Activated naive CD8-positive, alpha-beta T cell treated with anti-CD3 and anti-CD28 coated beads for 36 hours (primary cell): ENCODE data around the gene RALGPS1. TPM values are rescaled to one million over a fixed set of nuclear protein-coding genes. Genes with fewer than 3 reads are reported as not detected.

Source experiments
- DNase-seq: peaks from one replicate; pipeline ENCODE4 v3.0.0; 2021
- H3K27ac Mint-ChIP-seq: one replicate; pipeline ENCODE4 v1.8.0; 2022; ENCODE audit warnings: mild to moderate bottlenecking, moderate library complexity, mixed read lengths
- H3K27me3 Mint-ChIP-seq: one replicate; pipeline ENCODE4 v1.8.0; 2022; ENCODE audit warnings: mild to moderate bottlenecking, mixed read lengths
- H3K36me3 Mint-ChIP-seq: one replicate; pipeline ENCODE4 v1.8.0; 2021; ENCODE audit warnings: mild to moderate bottlenecking, mixed read lengths
- H3K4me1 Mint-ChIP-seq: one replicate; pipeline ENCODE4 v1.8.0; 2021; ENCODE audit warnings: mixed read lengths
- H3K4me3 Mint-ChIP-seq: one replicate; pipeline ENCODE4 v1.8.0; 2022; ENCODE audit warnings: mild to moderate bottlenecking, moderate library complexity, mixed read lengths
- H3K9me3 Mint-ChIP-seq: one replicate; pipeline ENCODE4 v1.8.0; 2022; ENCODE audit warnings: mixed read lengths
- total RNA-seq, 2 experiments: library from RNA; stranded (reverse); gene quantifications; one replicate each; pipeline ENCODE4 v1.2.3, GENCODE V29; 2021

Gene RALGPS1
- total RNA-seq, 2 experiments from 2014 or later: 0.56 to 1.1 TPM

DNA sequence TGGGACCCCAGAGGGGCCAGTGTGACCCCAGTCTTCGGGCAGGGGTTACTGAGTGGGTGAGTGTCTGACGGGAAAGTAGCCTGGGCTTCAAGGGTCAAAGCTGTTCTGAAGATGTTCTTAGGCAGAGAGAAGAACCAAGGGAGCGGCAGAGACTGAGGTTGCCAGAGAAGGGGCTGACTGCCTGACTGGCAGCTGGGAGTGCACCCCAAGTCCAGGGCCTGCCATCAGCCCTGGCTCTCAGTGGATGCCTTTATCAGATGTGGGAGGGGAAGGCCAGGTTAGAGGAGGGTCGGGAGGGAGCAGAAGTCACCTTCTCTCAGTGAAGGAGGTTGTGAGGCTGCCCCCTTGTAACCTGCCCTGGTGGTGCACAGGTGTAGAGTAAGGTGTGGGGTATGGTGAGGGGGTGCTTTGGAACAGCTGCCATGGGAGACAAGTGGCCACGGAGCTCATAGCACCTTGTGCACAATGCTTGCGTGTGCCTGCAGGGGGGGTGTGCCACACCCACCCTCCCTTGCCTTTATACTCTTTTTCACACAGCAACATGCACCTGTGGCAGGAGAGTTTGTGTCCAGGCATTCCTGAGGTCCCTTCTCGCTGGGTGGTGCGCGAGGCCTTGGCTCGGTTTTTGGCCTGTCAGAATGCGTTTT is 18.9 kb downstream of the RALGPS1 start:
- Mint-ChIP-seq H3K27me3 (peaks cover 13% of the 10 kb centered on the region), H3K36me3 (no peaks in the 10 kb centered on the region), H3K9me3 (no peaks in the 10 kb centered on the region), H3K4me3 (no peak overlapping the region), H3K27ac (no peak overlapping the region), H3K4me1 (no peaks in the 10 kb centered on the region)
- no peak for DNase-seq

DNA sequence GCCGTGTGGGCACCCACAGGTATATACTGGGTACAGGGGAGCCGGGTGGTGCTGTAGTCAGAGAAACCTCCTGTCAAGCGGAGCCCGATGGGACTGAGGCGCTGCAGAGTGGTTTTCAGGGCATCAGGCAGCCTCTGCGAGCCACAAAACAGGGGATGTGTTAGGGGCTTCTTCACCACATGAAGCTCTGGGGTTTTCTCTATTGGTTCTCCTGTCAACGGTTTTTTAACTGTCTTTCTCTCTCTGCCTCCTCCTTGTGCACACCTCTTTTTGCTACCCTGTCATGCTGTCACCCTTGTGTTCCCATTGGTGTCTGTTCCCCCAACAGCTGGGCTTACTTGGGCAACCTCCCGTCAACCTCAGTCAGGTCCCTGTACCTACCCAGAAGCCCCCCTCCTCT is 19.9 kb downstream of the RALGPS1 start:
- H3K9me3 Mint-ChIP-seq: no peaks in the 10 kb centered on the region
- H3K27ac Mint-ChIP-seq: no peak overlapping the region
- no peaks in the 10 kb centered on the region for H3K36me3 Mint-ChIP-seq
- H3K27me3 Mint-ChIP-seq: peaks cover 13% of the 10 kb centered on the region
- no peak overlapping the region for H3K4me3 Mint-ChIP-seq
- H3K4me1 Mint-ChIP-seq: no peaks in the 10 kb centered on the region
- no peak for DNase-seq

DNA sequence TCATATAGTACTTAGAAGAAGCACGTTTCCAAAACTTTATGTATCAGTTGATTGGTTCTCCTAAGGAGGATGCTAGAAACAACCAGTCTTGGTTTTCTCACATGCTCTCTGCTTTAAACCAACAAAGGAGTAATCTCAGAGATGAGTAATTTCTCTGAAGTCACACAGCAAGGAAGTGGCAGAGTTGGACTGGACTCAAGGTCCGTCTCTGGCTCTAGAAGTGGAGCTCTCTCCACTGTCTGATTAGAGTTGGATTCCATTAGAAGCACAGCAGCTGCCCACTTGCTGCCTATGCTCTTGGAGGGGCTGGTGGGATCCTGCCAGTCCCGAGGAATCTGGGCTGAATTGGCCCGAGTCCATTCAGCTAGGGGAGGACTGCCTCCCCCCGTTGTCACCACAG is 21.0 kb downstream of the RALGPS1 start:
- H3K27ac Mint-ChIP-seq: no peak overlapping the region
- no peak for DNase-seq
- H3K36me3 Mint-ChIP-seq: no peaks in the 10 kb centered on the region
- no peak overlapping the region for H3K4me3 Mint-ChIP-seq
- H3K9me3 Mint-ChIP-seq: no peaks in the 10 kb centered on the region
- H3K4me1 Mint-ChIP-seq: no peaks in the 10 kb centered on the region
- peaks cover 19% of the 10 kb centered on the region for H3K27me3 Mint-ChIP-seq

DNA sequence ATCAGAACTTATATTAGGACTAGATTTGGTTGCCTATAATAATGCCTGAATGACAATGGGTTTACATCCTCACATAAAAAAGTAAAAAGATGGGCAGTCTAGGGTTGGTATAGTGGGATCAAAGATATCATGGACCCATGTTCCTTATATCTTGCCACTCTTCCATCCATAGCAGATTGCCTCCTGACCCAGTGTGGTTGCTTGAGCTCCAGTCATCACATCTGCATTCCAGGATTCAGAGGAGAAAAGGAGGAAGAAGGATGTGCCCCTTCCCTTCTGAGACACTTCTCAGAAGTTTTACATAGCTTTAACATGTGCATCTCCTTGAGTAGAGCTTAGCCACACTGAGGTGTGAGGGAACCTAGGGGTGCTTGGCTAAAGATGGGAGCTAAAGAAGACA is 22.9 kb downstream of the RALGPS1 start:
- Mint-ChIP-seq H3K4me3 (no peak overlapping the region), H3K27ac (no peak overlapping the region), H3K27me3 (peaks cover 25% of the 10 kb centered on the region), H3K36me3 (no peaks in the 10 kb centered on the region), H3K4me1 (peaks cover 1% of the 10 kb centered on the region), H3K9me3 (no peaks in the 10 kb centered on the region)
- no peak for DNase-seq

DNA sequence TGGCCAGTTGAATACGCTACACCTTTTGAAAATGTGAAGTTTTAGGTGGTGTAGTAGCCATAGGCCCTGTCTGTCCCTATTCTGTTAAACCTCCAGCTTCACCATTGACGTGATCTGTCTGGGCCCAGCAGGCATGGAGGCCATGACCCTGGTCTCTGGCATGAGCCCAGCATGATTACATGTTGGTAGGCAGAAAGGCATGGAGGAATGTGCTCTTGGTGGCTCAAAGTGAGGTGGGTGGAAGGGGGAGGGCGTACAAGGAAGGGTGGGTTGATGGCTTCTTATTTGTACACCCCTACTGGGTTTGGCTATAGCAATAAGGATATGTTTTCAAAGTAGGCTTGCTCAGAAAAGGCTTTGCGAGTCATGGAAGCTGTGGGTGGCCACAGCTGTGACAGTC is 23.7 kb downstream of the RALGPS1 start:
- no peak for DNase-seq
- Mint-ChIP-seq H3K4me1 (peaks cover 1% of the 10 kb centered on the region), H3K9me3 (no peaks in the 10 kb centered on the region), H3K27ac (no peak overlapping the region), H3K36me3 (no peaks in the 10 kb centered on the region), H3K27me3 (peaks cover 23% of the 10 kb centered on the region), H3K4me3 (no peak overlapping the region)

DNA sequence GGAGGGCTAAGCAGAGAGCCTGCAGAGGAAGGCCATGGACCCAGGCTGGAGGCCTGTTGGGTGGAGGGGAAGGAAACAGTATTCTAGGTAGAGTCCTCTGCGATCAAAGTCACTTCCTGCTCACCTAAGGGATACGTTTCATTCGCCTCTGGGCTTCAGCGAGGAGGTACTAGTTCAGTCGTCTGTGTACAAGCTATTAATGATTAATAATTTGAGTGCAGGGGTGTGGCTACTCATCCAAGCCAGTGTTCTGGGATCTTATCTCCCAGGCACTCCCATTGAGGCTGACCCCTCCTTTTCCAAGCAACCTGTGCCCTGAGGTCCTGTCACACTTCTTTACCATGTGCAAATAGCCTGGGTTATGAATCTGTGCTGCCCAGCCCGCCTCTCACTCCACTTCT is 25.2 kb downstream of the RALGPS1 start:
- Mint-ChIP-seq H3K4me3 (no peak overlapping the region), H3K4me1 (peaks cover 1% of the 10 kb centered on the region), H3K9me3 (no peaks in the 10 kb centered on the region), H3K36me3 (no peaks in the 10 kb centered on the region), H3K27ac (no peak overlapping the region), H3K27me3 (peaks cover 28% of the 10 kb centered on the region)
- no peak for DNase-seq

DNA sequence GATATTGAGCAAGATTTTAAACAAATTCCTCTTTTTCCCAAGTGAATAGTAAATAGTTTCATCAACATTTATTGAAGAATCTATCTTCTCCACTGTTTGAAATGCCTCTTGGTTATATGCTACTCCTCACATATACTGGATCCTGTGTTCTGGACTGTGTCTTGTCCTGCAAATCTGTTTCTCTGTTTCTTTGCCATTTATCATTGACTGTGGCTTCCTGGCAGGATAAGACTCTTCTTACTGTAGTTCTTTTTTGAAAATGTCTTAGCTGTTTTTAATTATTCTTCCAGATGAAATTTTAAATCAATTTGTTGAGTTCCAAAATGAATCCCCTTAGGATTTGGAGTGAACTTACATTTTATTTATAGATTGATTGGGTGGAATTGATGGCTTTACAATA is 27.8 kb downstream of the RALGPS1 start:
- peaks cover 41% of the 10 kb centered on the region for H3K27me3 Mint-ChIP-seq

DNA sequence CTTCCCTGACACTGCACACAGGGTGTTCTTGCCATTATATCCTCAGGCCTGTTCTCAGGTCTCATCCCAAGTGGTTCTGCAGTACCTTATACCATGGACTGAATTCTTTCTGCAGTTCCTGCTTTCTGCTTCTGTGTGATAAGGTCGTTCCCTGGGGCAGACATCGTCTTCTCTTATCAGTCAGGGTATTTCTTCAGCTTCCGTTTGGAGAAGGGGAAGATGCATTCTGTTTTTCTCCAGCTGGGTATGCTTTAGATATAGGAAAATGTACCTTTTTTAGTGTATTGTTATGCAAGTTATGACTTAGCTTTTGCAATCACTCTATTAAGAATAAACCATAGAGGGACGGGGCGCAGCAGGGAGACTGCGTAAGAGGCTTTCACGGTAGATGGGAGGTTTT is 31.1 kb downstream of the RALGPS1 start:
- no peaks in the 10 kb centered on the region for H3K9me3 Mint-ChIP-seq
- peaks cover 1% of the 10 kb centered on the region for H3K4me1 Mint-ChIP-seq
- H3K4me3 Mint-ChIP-seq: no peak overlapping the region
- no peak for DNase-seq
- no peak overlapping the region for H3K27ac Mint-ChIP-seq
- H3K36me3 Mint-ChIP-seq: no peaks in the 10 kb centered on the region
- peaks cover 35% of the 10 kb centered on the region for H3K27me3 Mint-ChIP-seq

More for the DNA sequence above, 27.8 kb downstream of the RALGPS1 start:
- peaks cover 1% of the 10 kb centered on the region for H3K4me1 Mint-ChIP-seq
- H3K9me3 Mint-ChIP-seq: no peaks in the 10 kb centered on the region
- H3K36me3 Mint-ChIP-seq: no peaks in the 10 kb centered on the region
- no peak overlapping the region for H3K4me3 Mint-ChIP-seq
- DNase-seq: no peak
- no peak overlapping the region for H3K27ac Mint-ChIP-seq

DNA sequence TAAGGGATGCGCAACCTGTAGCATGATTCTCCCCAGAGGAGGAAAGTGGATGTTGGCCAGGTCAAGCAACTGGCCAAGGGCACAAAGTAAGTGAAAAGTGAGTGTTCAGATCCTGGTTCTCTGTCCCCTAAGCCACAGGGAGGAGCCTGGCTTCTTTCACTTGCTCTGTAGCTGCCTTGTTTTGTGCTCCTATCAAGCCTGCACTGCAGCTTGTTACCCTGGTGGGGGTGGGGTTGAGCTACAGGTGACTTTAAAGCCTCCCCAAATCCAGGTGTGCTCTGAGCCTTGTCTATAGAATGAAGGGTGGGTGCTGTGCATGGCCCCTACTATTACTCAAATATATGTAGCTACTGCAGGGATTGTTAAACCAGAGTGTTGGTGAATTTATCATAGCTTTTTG is 32.9 kb downstream of the RALGPS1 start:
- Mint-ChIP-seq H3K4me1 (no peaks in the 10 kb centered on the region), H3K27me3 (peaks cover 27% of the 10 kb centered on the region), H3K4me3 (no peak overlapping the region), H3K27ac (no peak overlapping the region), H3K36me3 (no peaks in the 10 kb centered on the region), H3K9me3 (no peaks in the 10 kb centered on the region)
- no peak for DNase-seq

DNA sequence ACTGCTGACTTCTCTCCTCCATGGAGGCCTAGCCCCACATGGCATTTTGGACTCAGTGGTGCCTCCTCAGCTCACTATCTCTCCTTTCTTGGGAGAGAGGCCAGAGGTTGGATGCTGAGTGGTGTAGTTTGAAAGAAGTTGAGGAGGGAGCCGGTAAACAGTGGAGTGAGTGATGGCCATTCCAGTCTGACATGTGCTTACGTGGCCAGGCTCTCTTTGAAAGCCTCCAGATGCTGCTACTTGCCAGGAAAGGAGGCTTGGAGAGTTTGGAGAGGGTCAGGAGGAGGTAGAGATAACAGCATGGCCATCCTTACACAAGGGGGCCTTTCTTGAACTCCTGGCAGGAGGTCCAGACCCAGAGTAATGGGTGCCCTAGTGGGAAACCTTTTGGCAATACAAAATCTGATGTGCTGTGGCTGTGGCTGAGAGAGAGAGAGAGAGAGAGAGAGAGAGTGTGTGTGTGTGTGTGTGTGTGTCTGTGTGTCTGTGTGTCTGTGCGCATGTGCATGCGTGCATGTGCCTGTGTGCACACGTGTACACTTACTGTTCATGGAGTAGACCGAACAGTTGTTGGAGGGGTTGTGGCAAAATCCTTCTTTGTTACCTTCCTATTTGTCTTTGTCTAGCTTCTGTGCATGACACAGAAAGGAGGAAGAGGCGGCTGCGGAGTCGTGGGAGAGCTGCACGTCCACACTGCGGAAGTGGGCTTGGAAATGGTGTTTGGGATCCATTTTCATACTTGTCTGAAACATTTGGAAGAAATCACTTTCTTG is 37.8 kb downstream of the RALGPS1 start:
- H3K4me3 Mint-ChIP-seq: no peak overlapping the region
- no peaks in the 10 kb centered on the region for H3K4me1 Mint-ChIP-seq
- no peaks in the 10 kb centered on the region for H3K36me3 Mint-ChIP-seq
- no peak overlapping the region for H3K27ac Mint-ChIP-seq
- DNase-seq: no peak
- H3K9me3 Mint-ChIP-seq: no peaks in the 10 kb centered on the region
- H3K27me3 Mint-ChIP-seq: peaks cover 5% of the 10 kb centered on the region

DNA sequence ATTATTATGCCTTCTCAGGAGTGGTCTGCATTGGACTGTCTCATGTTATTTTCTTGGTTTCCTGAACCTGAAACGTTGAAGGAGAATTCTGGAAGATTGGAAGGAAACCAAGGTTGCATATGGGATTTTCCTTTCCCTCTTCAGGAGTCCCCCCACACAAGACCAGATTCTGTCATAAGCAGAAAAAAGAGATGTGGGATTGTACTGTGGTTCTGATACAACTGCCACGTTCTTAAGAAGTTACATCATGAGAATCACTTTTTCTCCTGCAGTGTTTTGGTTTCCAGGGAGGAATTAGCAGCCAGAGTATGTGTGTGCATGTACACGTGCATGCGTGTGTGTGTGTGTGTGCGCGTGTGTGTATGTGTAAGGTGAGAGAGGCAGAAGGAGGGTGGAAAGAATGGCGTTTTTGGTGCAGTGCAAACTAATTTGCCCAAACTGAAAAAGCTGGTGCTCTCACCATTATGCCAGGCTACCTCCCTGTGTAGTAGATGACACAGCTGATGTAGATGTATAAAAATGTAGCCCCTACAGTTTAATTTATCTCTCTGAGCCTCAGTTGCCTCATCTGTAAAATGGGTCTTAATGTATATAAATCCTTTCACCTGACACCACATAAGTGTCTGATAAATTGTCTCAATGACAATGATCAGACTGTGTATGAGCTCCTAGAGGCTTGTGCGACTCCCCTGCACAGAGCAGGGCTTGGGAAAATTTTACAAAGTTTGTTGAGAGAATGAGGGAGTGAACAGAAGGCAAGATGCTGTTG is 38.6 kb downstream of the RALGPS1 start:
- no peak for DNase-seq
- Mint-ChIP-seq H3K4me3 (no peak overlapping the region), H3K4me1 (no peaks in the 10 kb centered on the region), H3K27ac (no peak overlapping the region), H3K9me3 (no peaks in the 10 kb centered on the region), H3K36me3 (no peaks in the 10 kb centered on the region), H3K27me3 (peaks cover 5% of the 10 kb centered on the region)

DNA sequence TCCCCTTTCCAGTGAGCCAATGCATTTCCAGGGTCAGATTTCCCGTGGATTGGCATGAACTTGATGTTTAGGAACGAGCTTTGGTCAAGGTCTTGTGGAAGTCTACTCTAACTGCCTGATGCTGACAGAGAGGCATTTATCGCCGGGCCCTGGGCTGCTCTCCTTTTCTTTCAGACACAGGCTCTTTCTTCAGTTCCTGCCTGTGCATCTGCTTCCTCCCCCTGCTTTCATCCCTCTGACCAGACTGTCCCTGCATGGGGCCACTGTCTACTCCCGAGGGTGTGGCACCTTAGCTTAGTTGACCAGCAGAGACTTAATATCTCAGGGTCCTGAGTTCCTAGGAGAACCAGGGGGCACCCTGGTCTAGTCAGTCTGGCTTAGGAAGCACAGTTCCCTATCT is 41.2 kb downstream of the RALGPS1 start:
- Mint-ChIP-seq H3K36me3 (no peaks in the 10 kb centered on the region), H3K27ac (no peak overlapping the region), H3K4me3 (no peak overlapping the region), H3K27me3 (peaks cover 12% of the 10 kb centered on the region), H3K4me1 (no peaks in the 10 kb centered on the region), H3K9me3 (no peaks in the 10 kb centered on the region)
- DNase-seq: no peak

DNA sequence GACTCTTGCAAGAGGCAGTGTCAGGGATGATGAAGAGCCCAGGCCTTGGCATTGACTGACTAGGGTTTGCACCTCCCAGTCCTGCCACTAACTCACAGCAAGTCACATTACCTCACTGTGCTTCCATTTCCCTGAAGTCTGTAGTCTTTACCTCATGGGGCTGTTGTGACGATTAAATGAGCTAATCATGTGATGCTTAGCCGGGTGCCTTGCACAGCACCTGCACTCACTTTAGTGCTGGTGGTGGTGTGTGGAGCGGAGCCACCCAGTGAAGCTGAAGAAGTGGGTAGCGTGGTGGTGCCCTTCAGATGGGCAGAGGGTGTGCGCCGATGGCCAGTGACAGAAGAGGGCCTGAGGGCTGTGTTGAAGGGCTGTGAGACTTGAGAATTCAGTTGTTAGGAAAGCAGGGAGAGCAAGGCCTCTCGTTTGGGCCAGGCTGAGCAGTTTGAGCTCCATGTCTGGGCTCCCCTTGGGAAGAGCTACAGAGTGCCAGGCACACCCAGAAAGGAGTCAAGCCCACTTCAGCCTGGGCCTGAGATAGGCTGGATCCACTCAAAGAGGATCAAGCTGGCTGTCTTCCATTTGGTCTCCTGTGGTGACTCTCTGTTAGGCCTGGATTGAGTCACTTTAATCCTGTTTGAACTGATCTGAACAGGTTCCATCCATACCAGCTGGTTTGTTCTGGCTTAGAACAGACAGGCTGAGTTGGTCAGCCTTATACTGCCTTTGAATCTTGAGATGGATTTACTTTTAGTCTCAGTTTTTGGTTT is 42.5 kb downstream of the RALGPS1 start:
- Mint-ChIP-seq H3K27me3 (peaks cover 10% of the 10 kb centered on the region), H3K9me3 (no peaks in the 10 kb centered on the region), H3K36me3 (no peaks in the 10 kb centered on the region), H3K4me1 (no peaks in the 10 kb centered on the region), H3K27ac (no peak overlapping the region), H3K4me3 (no peak overlapping the region)
- no peak for DNase-seq

DNA sequence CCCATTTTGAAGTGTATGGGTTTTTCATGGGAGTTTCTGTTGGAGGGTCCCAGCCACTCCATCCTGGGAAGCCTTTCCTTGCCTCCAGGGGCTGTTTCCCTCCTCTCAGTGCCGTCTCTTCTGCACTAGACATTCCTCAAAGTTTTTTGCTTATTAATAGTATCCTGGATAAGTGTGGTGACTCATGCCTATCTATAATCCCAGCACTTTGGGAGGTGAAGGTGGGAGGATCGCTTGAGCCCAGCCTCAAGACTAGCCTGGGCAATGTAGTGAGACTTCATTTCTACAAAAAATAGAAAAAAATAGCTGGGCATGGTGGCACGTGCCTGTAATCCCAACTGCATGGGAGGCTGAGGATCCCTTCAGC is 43.1 kb downstream of the RALGPS1 start:
- Mint-ChIP-seq H3K4me3 (no peak overlapping the region), H3K9me3 (no peaks in the 10 kb centered on the region), H3K27ac (no peak overlapping the region), H3K36me3 (no peaks in the 10 kb centered on the region), H3K27me3 (peaks cover 7% of the 10 kb centered on the region), H3K4me1 (no peaks in the 10 kb centered on the region)
- DNase-seq: no peak

DNA sequence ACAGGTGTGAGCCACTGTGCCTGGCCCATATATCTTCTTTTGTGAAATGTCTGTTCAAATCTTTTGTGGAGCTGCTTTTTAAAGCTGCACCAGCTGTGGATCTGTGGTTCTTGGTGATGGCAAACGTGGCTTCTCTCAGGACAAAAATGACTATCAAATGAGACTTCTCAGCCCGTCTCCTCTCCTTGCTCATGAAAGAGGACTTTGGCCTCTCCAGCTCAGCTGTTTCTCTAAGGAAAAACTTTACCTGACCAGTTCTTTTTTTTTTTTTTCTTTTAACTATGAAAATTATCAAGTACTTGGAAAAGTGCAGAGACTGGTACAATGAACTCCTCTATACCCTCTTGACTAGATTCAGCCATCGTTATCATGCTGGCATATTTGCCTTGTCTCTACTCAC is 44.8 kb downstream of the RALGPS1 start:
- H3K36me3 Mint-ChIP-seq: no peaks in the 10 kb centered on the region

More for the DNA sequence above, 44.8 kb downstream of the RALGPS1 start:
- peaks cover 7% of the 10 kb centered on the region for H3K27me3 Mint-ChIP-seq
- DNase-seq: no peak
- no peaks in the 10 kb centered on the region for H3K9me3 Mint-ChIP-seq
- no peaks in the 10 kb centered on the region for H3K4me1 Mint-ChIP-seq
- H3K4me3 Mint-ChIP-seq: no peak overlapping the region
- H3K27ac Mint-ChIP-seq: no peak overlapping the region
